ENCODE data around the gene VAT1. TPM values are rescaled to one million over a fixed set of nuclear protein-coding genes. Genes with fewer than 3 reads are reported as not detected.

The VAT1 gene
- total and polyA plus RNA-seq, 2 of the 13 experiments (the other 11 are each of a cell fraction or from before 2014, with no cell fraction given), result 143 to 205 TPM

DNA sequence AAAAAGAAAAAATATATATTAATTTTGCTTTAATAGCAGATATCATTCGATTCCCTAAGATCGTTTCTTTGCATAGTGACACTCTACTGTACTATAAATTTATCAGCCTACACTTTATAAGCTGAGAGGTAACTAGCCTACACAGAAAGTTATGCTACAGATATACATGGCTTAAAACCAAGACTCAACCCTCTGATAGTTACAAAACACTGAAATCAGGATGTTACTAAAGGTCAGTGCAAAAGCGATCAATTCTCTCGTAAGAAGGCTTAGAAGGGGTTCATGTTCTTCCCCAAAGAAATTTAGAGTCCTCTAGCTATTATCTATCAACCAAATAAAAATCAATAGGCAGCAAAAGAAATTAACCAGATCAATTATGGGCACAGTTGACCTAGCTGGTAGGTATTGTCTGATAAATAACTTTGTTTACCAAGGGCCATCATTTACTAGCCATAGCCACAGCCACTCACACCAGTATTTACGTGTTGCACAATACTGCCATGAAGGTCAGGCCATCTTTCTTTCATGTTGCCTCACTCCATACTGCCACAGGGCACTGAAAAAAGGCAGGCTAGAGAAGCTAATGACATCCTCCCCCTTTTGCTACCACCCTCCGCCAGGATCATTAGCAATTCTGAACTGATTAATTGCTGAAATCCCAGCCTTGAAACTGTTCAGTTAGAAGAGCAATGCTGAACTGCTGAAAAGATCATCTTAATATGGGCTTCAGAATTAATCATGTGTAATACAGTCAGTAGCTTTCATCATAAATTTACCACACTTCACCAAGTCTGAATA is 46.6 kb upstream of the VAT1 start (continued):
- TF ChIP-seq ZNF687 (CRISPR knock-in tag; IDR thresholded peaks at IDR 0.05), result no peak
- no peak for TF ChIP-seq ZNF841 (CRISPR knock-in tag; IDR thresholded peaks at IDR 0.05; ENCODE audit: borderline replicate concordance)
- TF ChIP-seq ZNF337 (CRISPR knock-in tag; IDR thresholded peaks at IDR 0.05; ENCODE audit: borderline replicate concordance, low read depth), result no peak
- peak; percentile 77 for TF ChIP-seq FOXA1 (IDR thresholded peaks at IDR 0.05)
- TF ChIP-seq FOXA1 (CRISPR knock-in tag; IDR thresholded peaks at IDR 0.05), result peak; percentile 98
- TF ChIP-seq ZEB1 (IDR thresholded peaks at IDR 0.05; ENCODE audit: insufficient replicate concordance, low read depth), result peak; percentile 42
- TF ChIP-seq NR3C1 (CRISPR knock-in tag; IDR thresholded peaks at IDR 0.05), result no peak
- peak; percentile 67; the same call in 1 of the 2 replicates for TF ChIP-seq FOXK2 (IDR thresholded peaks at IDR 0.05)
- peak; percentile 88 for TF ChIP-seq KAT8 (CRISPR knock-in tag; IDR thresholded peaks at IDR 0.05)
- TF ChIP-seq ZNF564 (CRISPR knock-in tag; IDR thresholded peaks at IDR 0.05), result no peak
- TF ChIP-seq ZNF792 (CRISPR knock-in tag; IDR thresholded peaks at IDR 0.05), result peak; percentile 81; the same call in 1 of the 2 replicates
- TF ChIP-seq NFKBIZ (CRISPR knock-in tag; IDR thresholded peaks at IDR 0.05), result peak; percentile 92; the same call in 1 of the 2 replicates
- TF ChIP-seq ZFP36 (IDR thresholded peaks at IDR 0.05; ENCODE audit: borderline replicate concordance, low read depth, low read length, partially characterized antibody), result no peak
- TF ChIP-seq ZNF24 (IDR thresholded peaks at IDR 0.05), result peak; percentile 62; the same call in 1 of the 2 replicates
- no peak; the same call in 1 of the 2 replicates for TF ChIP-seq RNF219 (CRISPR knock-in tag; IDR thresholded peaks at IDR 0.05)
- no peak for TF ChIP-seq ZSCAN20 (CRISPR knock-in tag; IDR thresholded peaks at IDR 0.05; ENCODE audit: borderline replicate concordance)
- TF ChIP-seq KMT2B (CRISPR knock-in tag; IDR thresholded peaks at IDR 0.05), result peak; percentile 80
- peak; percentile 81 for TF ChIP-seq SIX4 (CRISPR knock-in tag; IDR thresholded peaks at IDR 0.05)
- TF ChIP-seq MTA3 (CRISPR knock-in tag; IDR thresholded peaks at IDR 0.05), result no peak
- TF ChIP-seq, protein P1, sequence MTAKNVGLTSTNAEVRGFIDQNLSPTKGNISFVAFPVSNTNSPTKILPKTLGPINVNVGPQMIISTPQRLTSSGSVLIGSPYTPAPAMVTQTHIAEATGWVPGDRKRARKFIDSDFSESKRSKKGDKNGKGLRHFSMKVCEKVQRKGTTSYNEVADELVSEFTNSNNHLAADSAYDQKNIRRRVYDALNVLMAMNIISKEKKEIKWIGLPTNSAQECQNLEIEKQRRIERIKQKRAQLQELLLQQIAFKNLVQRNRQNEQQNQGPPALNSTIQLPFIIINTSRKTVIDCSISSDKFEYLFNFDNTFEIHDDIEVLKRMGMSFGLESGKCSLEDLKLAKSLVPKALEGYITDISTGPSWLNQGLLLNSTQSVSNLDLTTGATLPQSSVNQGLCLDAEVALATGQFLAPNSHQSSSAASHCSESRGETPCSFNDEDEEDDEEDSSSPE (CRISPR knock-in tag; IDR thresholded peaks at IDR 0.05), result peak; percentile 36; the same call in 1 of the 2 replicates
- TF ChIP-seq DNMT1 (CRISPR knock-in tag; IDR thresholded peaks at IDR 0.05), result no peak
- no peak for TF ChIP-seq ZBTB3 (CRISPR knock-in tag; IDR thresholded peaks at IDR 0.05; ENCODE audit: borderline replicate concordance, low read depth)
- no peak for TF ChIP-seq GABPA (IDR thresholded peaks at IDR 0.05; ENCODE audit: low read depth, low read length)
- peak; percentile 57 for TF ChIP-seq GABPA (CRISPR knock-in tag; IDR thresholded peaks at IDR 0.05; ENCODE audit: low read depth)
- no peak for TF ChIP-seq ZNF510 (CRISPR knock-in tag; IDR thresholded peaks at IDR 0.05; ENCODE audit: low read depth)
- no peak for TF ChIP-seq NFE2L2 (IDR thresholded peaks at IDR 0.05; ENCODE audit: low read length)
